Measurements from ENCODE around the gene PSMG4. TPM values are rescaled to one million over a fixed set of nuclear protein-coding genes. Genes with fewer than 3 reads are reported as not detected.

Gene PSMG4
- polyA plus RNA-seq, 1 donor (not counting 4 experiments of a cell fraction or from before 2014, with no cell fraction given): 16.3 TPM

GRCh38 chr6:3266170-3266569, 7.4 kb downstream of the PSMG4 start:
- peaks cover 52% of the 10 kb centered on the region for H3K79me2 ChIP-seq (ENCODE audit: control insufficient read depth, insufficient read depth, low read length)
- no peaks in the 10 kb centered on the region for H3K9me3 ChIP-seq (ENCODE audit: control insufficient read depth, low read depth, low read length)
- H4K20me1 ChIP-seq (ENCODE audit: control insufficient read depth, extremely low read depth, insufficient read depth, low read length): peaks cover 22% of the 10 kb centered on the region
- H3K27me3 ChIP-seq (ENCODE audit: control insufficient read depth, extremely low read depth, insufficient read depth, low read length): no peaks in the 10 kb centered on the region
- H3K9ac ChIP-seq (ENCODE audit: control insufficient read depth, extremely low read depth, insufficient read depth, low read length): no peak overlapping the region
- peaks cover 15 to 38% of the 10 kb centered on the region in 2 experiments for H3K36me3 ChIP-seq (ENCODE audit: control insufficient read depth in 2 of 2, extremely low read depth in 1 of 2, insufficient read depth in 2 of 2, low read length in 2 of 2)
- no peaks in the 10 kb centered on the region for H3K9me1 ChIP-seq (ENCODE audit: control insufficient read depth, extremely low read depth, insufficient read depth, low read length)
- TF ChIP-seq CTCF (optimal IDR thresholded peaks at IDR 0.05 in 1 of 3, IDR thresholded peaks at IDR 0.05 in 1 of 3, conservative IDR thresholded peaks at IDR 0.05 in 1 of 3; ENCODE audit: extremely low read depth in 1 of 3, insufficient read depth in 2 of 3, low read length in 3 of 3) (no peak), EZH2 (IDR thresholded peaks at IDR 0.05; ENCODE audit: low read length) (no peak)
- no peak overlapping the region for H3K4me2 ChIP-seq (ENCODE audit: control insufficient read depth, extremely low read depth, insufficient read depth, low read depth, low read length)
- no peak overlapping the region for H2AFZ ChIP-seq (ENCODE audit: control insufficient read depth, low read length)
- peaks cover 4% of the 10 kb centered on the region for H3K4me1 ChIP-seq (ENCODE audit: control insufficient read depth, extremely low read depth, insufficient read depth, low read length)
- H3K27ac ChIP-seq (ENCODE audit: control insufficient read depth, insufficient read depth, low read length): no peak overlapping the region
- no peak overlapping the region for H3K4me3 ChIP-seq (ENCODE audit: control insufficient read depth in 2 of 3, extremely low read depth in 1 of 3, insufficient read depth in 2 of 3, low read depth in 1 of 3, low read length in 3 of 3)
- FAIRE-seq (no peak), DNase-seq (ENCODE audit: low read depth, low spot score) (no peak)
- dilution Hi-C loops (cut with MboI; ENCODE audit: extremely low pct_ligation_motif_present, low sequenced_read_pairs): no loop called here

GRCh38 chr6:3267162-3267561, 8.4 kb downstream of the PSMG4 start:
- no peaks in the 10 kb centered on the region for H3K9me1 ChIP-seq (ENCODE audit: control insufficient read depth, extremely low read depth, insufficient read depth, low read length)
- H3K9ac ChIP-seq (ENCODE audit: control insufficient read depth, extremely low read depth, insufficient read depth, low read length): no peak overlapping the region
- dilution Hi-C loops (cut with MboI; ENCODE audit: extremely low pct_ligation_motif_present, low sequenced_read_pairs): no loop called here
- no peak overlapping the region for H3K4me2 ChIP-seq (ENCODE audit: control insufficient read depth, extremely low read depth, insufficient read depth, low read depth, low read length)
- no peaks in the 10 kb centered on the region for H3K27me3 ChIP-seq (ENCODE audit: control insufficient read depth, extremely low read depth, insufficient read depth, low read length)
- peaks cover 17 to 37% of the 10 kb centered on the region in 2 experiments for H3K36me3 ChIP-seq (ENCODE audit: control insufficient read depth in 2 of 2, extremely low read depth in 1 of 2, insufficient read depth in 2 of 2, low read length in 2 of 2)
- no peak overlapping the region for H3K4me3 ChIP-seq (ENCODE audit: control insufficient read depth in 2 of 3, extremely low read depth in 1 of 3, insufficient read depth in 2 of 3, low read depth in 1 of 3, low read length in 3 of 3)
- H3K79me2 ChIP-seq (ENCODE audit: control insufficient read depth, insufficient read depth, low read length): peaks cover 42% of the 10 kb centered on the region
- H3K27ac ChIP-seq (ENCODE audit: control insufficient read depth, insufficient read depth, low read length): no peak overlapping the region
- peaks cover 4% of the 10 kb centered on the region for H3K4me1 ChIP-seq (ENCODE audit: control insufficient read depth, extremely low read depth, insufficient read depth, low read length)
- TF ChIP-seq CTCF (optimal IDR thresholded peaks at IDR 0.05 in 1 of 3, IDR thresholded peaks at IDR 0.05 in 1 of 3, conservative IDR thresholded peaks at IDR 0.05 in 1 of 3; ENCODE audit: extremely low read depth in 1 of 3, insufficient read depth in 2 of 3, low read length in 3 of 3) (no peak), EZH2 (IDR thresholded peaks at IDR 0.05; ENCODE audit: low read length) (no peak)
- FAIRE-seq: no peak
- no peak overlapping the region for H2AFZ ChIP-seq (ENCODE audit: control insufficient read depth, low read length)
- H3K9me3 ChIP-seq (ENCODE audit: control insufficient read depth, low read depth, low read length): no peaks in the 10 kb centered on the region
- DNase-seq (ENCODE audit: low read depth, low spot score): no peak
- peaks cover 15% of the 10 kb centered on the region for H4K20me1 ChIP-seq (ENCODE audit: control insufficient read depth, extremely low read depth, insufficient read depth, low read length)
